Right kidney (tissue), 1 donor: Measurements from ENCODE around the gene CAPZA1.
A peak's percentile ranks its signal among the peaks of the same experiment; 100 is the strongest.

Source experiments
- DNase-seq: peaks from one replicate; pipeline ENCODE4 v3.0.0-alpha.2; 2016

The CAPZA1 gene

GRCh38 chr1:112714313-112715263 is 95.0 kb downstream of the CAPZA1 start:
- peak; percentile 89 for DNase-seq

GRCh38 chr1:112715264-112716053 is 95.8 kb downstream of the CAPZA1 start, which contains the start of gene PPM1J:
Gene PPM1J, minus strand, starts transcription at chr1:112715332. Its CDS starts 31 bp downstream, at chr1:112715301.
- DNase-seq, result peak; percentile 86

- peak; percentile 80 for DNase-seq
Measured at GRCh38 chr1:112716133-112716720, 96.6 kb downstream of the CAPZA1 start.

GRCh38 chr1:112717263-112717873 is 97.7 kb downstream of the CAPZA1 start:
- no peak for DNase-seq

GRCh38 chr1:112718691-112719418 is 99.2 kb downstream of the CAPZA1 start:
- DNase-seq, result peak; percentile 75

- no peak for DNase-seq
Measured at GRCh38 chr1:112719706-112720105, 100.1 kb downstream of the CAPZA1 start.

- DNase-seq, result no peak
Measured at GRCh38 chr1:112720800-112721199, 101.2 kb downstream of the CAPZA1 start.
